Measurements from ENCODE around the gene ANTKMT. TPM values are rescaled to one million over a fixed set of nuclear protein-coding genes. Genes with fewer than 3 reads are reported as not detected.

ANTKMT gene
- total RNA-seq, 1 donor from 2014 or later: 42.4 TPM

GRCh38 chr16:730666-731509 lies 9.9 kb downstream of the ANTKMT start:
- no peak for DNase-seq (ENCODE audit: low read depth)
- no peaks in the 10 kb centered on the region for H3K27me3 ChIP-seq (ENCODE audit: control insufficient read depth, insufficient read depth, low read length)
- no peak overlapping the region for H3K4me3 ChIP-seq (ENCODE audit: low read depth, low read length)
- no peak for TF ChIP-seq CTCF (IDR thresholded peaks at IDR 0.05; ENCODE audit: insufficient read depth, low read length, poor library complexity, severe bottlenecking)
- peaks cover 2% of the 10 kb centered on the region for H3K36me3 ChIP-seq (ENCODE audit: control insufficient read depth, insufficient read depth, low read length)

GRCh38 chr16:732332-732731 lies 11.4 kb downstream of the ANTKMT start:
- peaks cover 2% of the 10 kb centered on the region for H3K36me3 ChIP-seq (ENCODE audit: control insufficient read depth, insufficient read depth, low read length)
- no peak overlapping the region for H3K4me3 ChIP-seq (ENCODE audit: low read depth, low read length)
- TF ChIP-seq CTCF (IDR thresholded peaks at IDR 0.05; ENCODE audit: insufficient read depth, low read length, poor library complexity, severe bottlenecking): no peak
- no peak for DNase-seq (ENCODE audit: low read depth)
- no peaks in the 10 kb centered on the region for H3K27me3 ChIP-seq (ENCODE audit: control insufficient read depth, insufficient read depth, low read length)

GRCh38 chr16:732936-733335 lies 12.0 kb downstream of the ANTKMT start:
- no peaks in the 10 kb centered on the region for H3K27me3 ChIP-seq (ENCODE audit: control insufficient read depth, insufficient read depth, low read length)
- TF ChIP-seq CTCF (IDR thresholded peaks at IDR 0.05; ENCODE audit: insufficient read depth, low read length, poor library complexity, severe bottlenecking): peak; percentile 27
- H3K4me3 ChIP-seq (ENCODE audit: low read depth, low read length): no peak overlapping the region
- DNase-seq (ENCODE audit: low read depth): no peak
- H3K36me3 ChIP-seq (ENCODE audit: control insufficient read depth, insufficient read depth, low read length): peaks cover 2% of the 10 kb centered on the region

GRCh38 chr16:733382-734207 lies 12.6 kb downstream of the ANTKMT start:
- Histone ChIP-seq H3K36me3 (ENCODE audit: control insufficient read depth, insufficient read depth, low read length) (peaks cover 2% of the 10 kb centered on the region), H3K27me3 (ENCODE audit: control insufficient read depth, insufficient read depth, low read length) (no peaks in the 10 kb centered on the region), H3K4me3 (ENCODE audit: low read depth, low read length) (no peak overlapping the region)
- no peak for DNase-seq (ENCODE audit: low read depth)
- TF ChIP-seq CTCF (IDR thresholded peaks at IDR 0.05; ENCODE audit: insufficient read depth, low read length, poor library complexity, severe bottlenecking): peak; percentile 60

- TF ChIP-seq CTCF (IDR thresholded peaks at IDR 0.05; ENCODE audit: insufficient read depth, low read length, poor library complexity, severe bottlenecking): peak; percentile 4
- H3K36me3 ChIP-seq (ENCODE audit: control insufficient read depth, insufficient read depth, low read length): peaks cover 2% of the 10 kb centered on the region
- H3K27me3 ChIP-seq (ENCODE audit: control insufficient read depth, insufficient read depth, low read length): no peaks in the 10 kb centered on the region
- H3K4me3 ChIP-seq (ENCODE audit: low read depth, low read length): no peak overlapping the region
- DNase-seq (ENCODE audit: low read depth): no peak
Measured at GRCh38 chr16:734208-734980, 13.4 kb downstream of the ANTKMT start.
